Nephron (organoid): Measurements from ENCODE around the gene PTH1R.
A peak's percentile ranks its signal among the peaks of the same experiment; 100 is the strongest.

Experiments used
- H3K27ac Mint-ChIP-seq, 3 experiments: 2 replicates each; pipeline ENCODE4 v1.8.0; 2020; ENCODE audit warnings: mixed read lengths in 3 of 3, mild to moderate bottlenecking in 2 of 3, moderate library complexity in 1 of 3
- H3K27me3 Mint-ChIP-seq: 2 replicates; pipeline ENCODE4 v1.8.0; 2021; ENCODE audit warnings: low read depth, mild to moderate bottlenecking, moderate library complexity, mixed read lengths
- H3K36me3 Mint-ChIP-seq: 2 replicates; pipeline ENCODE4 v1.8.0; 2020; ENCODE audit warnings: low read depth, mixed read lengths
- H3K4me1 Mint-ChIP-seq: 2 replicates; pipeline ENCODE4 v1.8.0; 2020; ENCODE audit warnings: mixed read lengths
- H3K4me3 Mint-ChIP-seq, 3 experiments: 2 replicates each; pipeline ENCODE4 v1.8.0; 2020; ENCODE audit warnings: mild to moderate bottlenecking in 3 of 3, mixed read lengths in 3 of 3, moderate library complexity in 2 of 3
- H3K9me3 Mint-ChIP-seq: 2 replicates; pipeline ENCODE4 v1.8.0; 2020; ENCODE audit warnings: mixed read lengths
- CTCF ChIP-seq, 3 experiments: fragments of 200-600 bp; sonication (generic); IDR thresholded peaks; one replicate each; pipeline ENCODE4 v1.5.0; 2021; ENCODE audit warnings: antibody characterized with exemption in 3 of 3; ENCODE audit not compliant: unreplicated experiment in 3 of 3

Gene PTH1R

GRCh38 chr3:46893763-46894162, 16.2 kb downstream of the PTH1R start:
- no peak for TF ChIP-seq CTCF (IDR thresholded peaks at IDR 0.05; ENCODE audit: unreplicated experiment in 3 of 3)
- no peak overlapping the region for H3K27ac Mint-ChIP-seq
- H3K36me3 Mint-ChIP-seq, result peaks cover 10% of the 10 kb centered on the region
- H3K27me3 Mint-ChIP-seq, result peaks cover 4% of the 10 kb centered on the region
- no peak overlapping the region for H3K4me3 Mint-ChIP-seq
- no peaks in the 10 kb centered on the region for H3K9me3 Mint-ChIP-seq
- peaks cover 25% of the 10 kb centered on the region for H3K4me1 Mint-ChIP-seq

- Mint-ChIP-seq H3K4me3 (no peak overlapping the region), H3K9me3 (no peaks in the 10 kb centered on the region), H3K27ac (no peak overlapping the region), H3K36me3 (peaks cover 14% of the 10 kb centered on the region), H3K27me3 (peaks cover 4% of the 10 kb centered on the region), H3K4me1 (peaks cover 25% of the 10 kb centered on the region)
- TF ChIP-seq CTCF (IDR thresholded peaks at IDR 0.05; ENCODE audit: unreplicated experiment in 3 of 3), result no peak
These were observed 16.7 kb downstream of the PTH1R start for GRCh38 chr3:46894256-46894655.

- TF ChIP-seq CTCF (IDR thresholded peaks at IDR 0.05; ENCODE audit: unreplicated experiment in 3 of 3), result peak; percentile 84 to 91 (median 88)
- Mint-ChIP-seq H3K9me3 (no peaks in the 10 kb centered on the region), H3K36me3 (peaks cover 15% of the 10 kb centered on the region), H3K27ac (peak overlapping the region; percentile 21 to 49 (median 40)), H3K27me3 (peaks cover 4% of the 10 kb centered on the region), H3K4me1 (peaks cover 20% of the 10 kb centered on the region), H3K4me3 (peak overlapping the region in 2 of 3 experiments; percentile 0 to 5)
These were observed 17.7 kb downstream of the PTH1R start for GRCh38 chr3:46895204-46895660.

- Mint-ChIP-seq H3K4me3 (no peak overlapping the region), H3K36me3 (peaks cover 15% of the 10 kb centered on the region), H3K9me3 (no peaks in the 10 kb centered on the region), H3K27ac (no peak overlapping the region), H3K27me3 (peaks cover 4% of the 10 kb centered on the region), H3K4me1 (peaks cover 20% of the 10 kb centered on the region)
- no peak for TF ChIP-seq CTCF (IDR thresholded peaks at IDR 0.05; ENCODE audit: unreplicated experiment in 3 of 3)
These were observed 18.2 kb downstream of the PTH1R start for GRCh38 chr3:46895761-46896160.

- peaks cover 4% of the 10 kb centered on the region for H3K27me3 Mint-ChIP-seq
- H3K4me3 Mint-ChIP-seq, result no peak overlapping the region
- H3K36me3 Mint-ChIP-seq, result peaks cover 15% of the 10 kb centered on the region
- no peak for TF ChIP-seq CTCF (IDR thresholded peaks at IDR 0.05; ENCODE audit: unreplicated experiment in 3 of 3)
- H3K9me3 Mint-ChIP-seq, result no peaks in the 10 kb centered on the region
- H3K27ac Mint-ChIP-seq, result no peak overlapping the region
- peaks cover 17% of the 10 kb centered on the region for H3K4me1 Mint-ChIP-seq
These were observed 18.9 kb downstream of the PTH1R start for GRCh38 chr3:46896386-46896785.

GRCh38 chr3:46897031-46897430, 19.5 kb downstream of the PTH1R start:
- Mint-ChIP-seq H3K36me3 (peaks cover 15% of the 10 kb centered on the region), H3K9me3 (no peaks in the 10 kb centered on the region), H3K4me3 (no peak overlapping the region), H3K27me3 (peaks cover 4% of the 10 kb centered on the region), H3K27ac (no peak overlapping the region), H3K4me1 (peaks cover 11% of the 10 kb centered on the region)
- TF ChIP-seq CTCF (IDR thresholded peaks at IDR 0.05; ENCODE audit: unreplicated experiment in 3 of 3), result no peak
